ENCODE measurements around the gene MAPK7. TPM values are rescaled to one million over a fixed set of nuclear protein-coding genes. Genes with fewer than 3 reads are reported as not detected.

MAPK7 gene
- total RNA-seq, 2 donors from 2014 or later: 22.3 to 43.1 TPM

DNA sequence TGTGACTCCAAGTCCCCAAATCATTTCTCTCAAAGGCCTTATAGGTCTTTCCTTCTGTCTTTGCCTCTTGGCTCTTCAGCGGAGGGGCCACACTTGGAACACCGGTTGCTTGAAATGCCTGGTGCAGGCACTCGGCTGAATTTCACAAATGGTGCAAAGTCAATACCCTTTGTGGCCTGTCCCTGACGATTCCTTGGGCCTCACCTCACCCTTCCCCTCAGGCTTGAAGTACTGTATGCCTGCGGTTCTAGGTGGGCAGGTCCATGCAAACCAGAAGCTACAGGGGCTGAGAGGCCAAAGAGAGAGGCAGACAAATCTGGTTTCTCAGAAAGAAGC, 11.7 kb upstream of the MAPK7 start:
- Histone ChIP-seq H3K27ac (no peak overlapping the region), H3K9me3 (no peaks in the 10 kb centered on the region), H3K27me3 (replicated peaks; ENCODE audit: insufficient read depth) (no peaks in the 10 kb centered on the region), H3K4me1 (replicated peaks) (no peaks in the 10 kb centered on the region), H3K4me3 (no peak overlapping the region), H3K36me3 (no peaks in the 10 kb centered on the region)
- 86% methylated on average over 5 of the region's 5 CpGs for WGBS
- intact Hi-C loops (cut with DNase I): no loop called here
- DNase-seq (ENCODE audit: low spot score): no peak
- TF ChIP-seq POLR2AphosphoS5 (IDR thresholded peaks at IDR 0.05): no peak
- TF ChIP-seq, protein P1, sequence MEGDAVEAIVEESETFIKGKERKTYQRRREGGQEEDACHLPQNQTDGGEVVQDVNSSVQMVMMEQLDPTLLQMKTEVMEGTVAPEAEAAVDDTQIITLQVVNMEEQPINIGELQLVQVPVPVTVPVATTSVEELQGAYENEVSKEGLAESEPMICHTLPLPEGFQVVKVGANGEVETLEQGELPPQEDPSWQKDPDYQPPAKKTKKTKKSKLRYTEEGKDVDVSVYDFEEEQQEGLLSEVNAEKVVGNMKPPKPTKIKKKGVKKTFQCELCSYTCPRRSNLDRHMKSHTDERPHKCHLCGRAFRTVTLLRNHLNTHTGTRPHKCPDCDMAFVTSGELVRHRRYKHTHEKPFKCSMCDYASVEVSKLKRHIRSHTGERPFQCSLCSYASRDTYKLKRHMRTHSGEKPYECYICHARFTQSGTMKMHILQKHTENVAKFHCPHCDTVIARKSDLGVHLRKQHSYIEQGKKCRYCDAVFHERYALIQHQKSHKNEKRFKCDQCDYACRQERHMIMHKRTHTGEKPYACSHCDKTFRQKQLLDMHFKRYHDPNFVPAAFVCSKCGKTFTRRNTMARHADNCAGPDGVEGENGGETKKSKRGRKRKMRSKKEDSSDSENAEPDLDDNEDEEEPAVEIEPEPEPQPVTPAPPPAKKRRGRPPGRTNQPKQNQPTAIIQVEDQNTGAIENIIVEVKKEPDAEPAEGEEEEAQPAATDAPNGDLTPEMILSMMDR (IDR thresholded peaks at IDR 0.05): no peak
- TF ChIP-seq POLR2A (IDR thresholded peaks at IDR 0.05): no peak

DNA sequence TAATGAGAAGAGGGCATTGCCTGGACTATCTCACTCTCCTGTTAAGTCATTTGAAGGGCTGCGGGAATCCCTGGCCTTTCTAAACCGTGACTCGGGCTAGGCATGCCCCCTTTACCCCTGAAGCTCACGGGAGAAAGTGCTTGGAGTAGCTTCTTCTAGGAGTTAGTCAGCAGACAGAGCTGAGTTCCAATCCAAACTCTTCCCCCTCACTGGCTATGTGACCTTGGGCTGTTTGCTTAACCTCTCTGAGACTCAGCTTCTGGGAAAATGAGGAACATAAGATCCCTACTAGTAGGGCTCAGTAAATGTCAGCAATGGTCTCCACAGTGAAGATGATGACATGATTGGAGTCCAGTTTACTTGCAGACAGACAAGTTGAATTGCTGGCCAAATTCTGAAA, 10.1 kb upstream of the MAPK7 start:
- no peak for TF ChIP-seq POLR2AphosphoS5 (IDR thresholded peaks at IDR 0.05)
- TF ChIP-seq POLR2A (IDR thresholded peaks at IDR 0.05): no peak
- TF ChIP-seq, protein P1 (IDR thresholded peaks at IDR 0.05): no peak
- Histone ChIP-seq H3K4me3 (no peak overlapping the region), H3K9me3 (no peaks in the 10 kb centered on the region), H3K27ac (no peak overlapping the region), H3K27me3 (replicated peaks; ENCODE audit: insufficient read depth) (no peaks in the 10 kb centered on the region), H3K4me1 (replicated peaks) (no peaks in the 10 kb centered on the region), H3K36me3 (no peaks in the 10 kb centered on the region)
- WGBS: 92% methylated on average over 4 of the region's 4 CpGs
- intact Hi-C loops (cut with DNase I): no loop called here
- no peak for DNase-seq (ENCODE audit: low spot score)

DNA sequence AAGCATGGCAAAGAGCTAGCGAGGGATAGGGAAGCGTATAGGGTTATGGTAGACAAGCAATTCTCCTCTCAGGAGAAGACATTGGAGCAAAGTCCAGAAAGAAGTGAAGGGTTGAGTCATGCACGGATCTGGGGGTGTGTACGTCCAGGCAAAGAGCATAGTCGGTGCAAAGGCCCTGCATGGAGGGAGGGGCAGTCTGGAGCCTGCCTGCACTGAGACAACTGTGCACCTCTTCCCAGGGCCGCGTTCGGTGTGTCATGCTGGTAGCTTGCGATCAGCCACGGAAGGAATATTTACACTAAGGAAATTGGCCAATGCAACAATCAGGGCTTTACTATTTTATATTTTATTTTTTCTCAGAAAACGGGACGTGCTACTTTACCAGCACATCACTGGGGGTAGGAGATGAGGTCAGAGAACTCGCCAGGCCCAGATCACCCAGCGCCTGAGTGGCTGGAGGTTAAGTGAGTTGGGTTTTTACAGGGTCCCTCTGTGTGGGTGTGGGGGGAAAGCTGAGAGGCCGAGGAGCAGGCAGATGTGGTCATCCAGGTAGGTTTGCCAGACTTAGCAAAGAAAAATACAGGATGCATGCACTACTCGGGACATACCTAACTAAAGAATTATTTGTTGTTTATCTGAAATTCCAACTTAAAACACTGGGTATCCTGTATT, 9.1 kb upstream of the MAPK7 start:
- no peaks in the 10 kb centered on the region for H3K36me3 ChIP-seq
- no peaks in the 10 kb centered on the region for H3K27me3 ChIP-seq (replicated peaks; ENCODE audit: insufficient read depth)
- intact Hi-C loops (cut with DNase I): no loop called here
- H3K27ac ChIP-seq: no peak overlapping the region
- H3K4me3 ChIP-seq: no peak overlapping the region
- TF ChIP-seq POLR2A (IDR thresholded peaks at IDR 0.05): no peak
- TF ChIP-seq POLR2AphosphoS5 (IDR thresholded peaks at IDR 0.05): no peak
- TF ChIP-seq, protein P1 (IDR thresholded peaks at IDR 0.05): no peak
- 91% methylated on average over 16 of the region's 16 CpGs for WGBS
- no peak for DNase-seq (ENCODE audit: low spot score)
- H3K4me1 ChIP-seq (replicated peaks): no peaks in the 10 kb centered on the region
- no peaks in the 10 kb centered on the region for H3K9me3 ChIP-seq

DNA sequence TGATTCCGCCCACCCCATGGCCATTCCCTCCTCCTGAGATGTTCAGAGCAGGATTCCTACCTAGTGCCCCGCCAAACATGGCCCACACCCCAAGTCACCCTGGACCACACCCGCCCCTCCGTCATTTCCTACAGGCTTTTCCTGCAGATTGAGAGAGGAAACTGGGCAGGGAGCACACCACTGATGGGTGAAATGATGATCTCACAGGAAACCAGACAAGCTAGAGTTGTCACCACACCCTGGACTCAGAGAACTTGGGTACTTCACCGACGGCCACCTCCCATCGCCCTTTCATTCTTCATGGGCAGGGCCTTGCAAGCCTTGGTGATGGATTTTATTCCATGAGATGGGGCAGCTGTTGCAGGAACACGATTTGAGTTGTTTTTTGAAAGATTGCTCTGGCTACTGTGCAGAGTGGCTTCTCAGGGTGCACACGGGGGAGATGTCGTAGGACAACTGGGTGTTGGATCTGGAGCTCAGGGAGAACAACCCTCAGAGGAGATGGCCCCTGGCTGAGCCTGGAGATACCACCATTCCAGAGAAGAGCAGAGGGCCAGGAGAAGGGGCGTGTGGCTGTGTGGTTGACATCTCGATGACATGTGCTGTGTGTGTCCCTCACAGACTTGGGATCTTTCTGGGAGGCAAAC, 8.3 kb upstream of the MAPK7 start:
- 86% methylated on average over 12 of the region's 12 CpGs for WGBS
- Histone ChIP-seq H3K27me3 (replicated peaks; ENCODE audit: insufficient read depth) (no peaks in the 10 kb centered on the region), H3K27ac (no peak overlapping the region), H3K4me1 (replicated peaks) (no peaks in the 10 kb centered on the region), H3K36me3 (no peaks in the 10 kb centered on the region), H3K9me3 (no peaks in the 10 kb centered on the region), H3K4me3 (no peak overlapping the region)
- intact Hi-C loops (cut with DNase I): no loop called here
- TF ChIP-seq POLR2A (IDR thresholded peaks at IDR 0.05) (no peak), POLR2AphosphoS5 (IDR thresholded peaks at IDR 0.05) (no peak)
- no peak for DNase-seq (ENCODE audit: low spot score)

DNA sequence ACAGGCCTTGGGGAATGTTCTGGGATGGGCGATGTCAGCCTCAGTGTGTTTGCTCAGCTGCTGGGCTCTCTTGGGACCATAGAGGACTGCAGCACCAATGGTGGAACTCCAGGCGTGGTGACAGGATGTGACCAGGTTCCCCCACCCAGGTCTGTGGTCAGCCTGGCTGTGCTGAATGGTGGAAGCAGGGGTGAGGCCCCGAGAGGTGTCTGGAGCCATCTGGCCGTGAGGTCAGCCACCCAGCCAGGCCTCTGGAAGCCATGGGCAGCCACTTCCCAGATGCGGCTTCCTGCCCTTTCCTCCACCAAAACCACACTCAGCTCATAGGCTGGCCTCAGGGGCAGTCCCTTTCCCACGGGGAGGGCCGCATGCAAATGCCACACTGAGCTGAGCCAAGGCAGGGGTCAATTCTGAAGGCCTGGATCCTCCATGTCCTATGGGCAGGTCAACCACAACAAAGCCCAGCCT, 7.8 kb upstream of the MAPK7 start:
- WGBS: 81% methylated on average over 7 of the region's 7 CpGs
- H3K27ac ChIP-seq: no peak overlapping the region

More for the DNA sequence above, 7.8 kb upstream of the MAPK7 start:
- no peak for DNase-seq (ENCODE audit: low spot score)
- intact Hi-C loops (cut with DNase I): no loop called here
- Histone ChIP-seq H3K27me3 (replicated peaks; ENCODE audit: insufficient read depth) (no peaks in the 10 kb centered on the region), H3K4me3 (no peak overlapping the region), H3K9me3 (no peaks in the 10 kb centered on the region), H3K4me1 (replicated peaks) (no peaks in the 10 kb centered on the region), H3K36me3 (no peaks in the 10 kb centered on the region)
- TF ChIP-seq, protein P1 (IDR thresholded peaks at IDR 0.05): no peak
- no peak for TF ChIP-seq POLR2A (IDR thresholded peaks at IDR 0.05)
- TF ChIP-seq POLR2AphosphoS5 (IDR thresholded peaks at IDR 0.05): no peak

Data from prostate gland (tissue), 2 donors.